Right forelimb (tissue), 1 donor: ENCODE data around the gene GPR183.

Experiments used
- DNase-seq: peaks from one replicate; pipeline ENCODE4 v3.0.0-alpha.2; 2018

The GPR183 gene

GRCh38 chr13:99311137-99311536, 3.9 kb upstream of the GPR183 start:
- DNase-seq, result no peak

GRCh38 chr13:99310382-99311031, 3.3 kb upstream of the GPR183 start:
- DNase-seq, result no peak

- no peak for DNase-seq
These were observed 1.4 kb upstream of the GPR183 start for GRCh38 chr13:99308471-99309087.

- no peak for DNase-seq
These were observed 595 bp upstream of the GPR183 start for GRCh38 chr13:99307648-99308339.

GRCh38 chr13:99305566-99305965, 1.6 kb downstream of the GPR183 start:
- no peak for DNase-seq

GRCh38 chr13:99305158-99305557, 2.0 kb downstream of the GPR183 start:
- DNase-seq, result no peak

GRCh38 chr13:99304541-99304940, 2.7 kb downstream of the GPR183 start:
- DNase-seq, result no peak

GRCh38 chr13:99303863-99304521, 3.2 kb downstream of the GPR183 start:
- no peak for DNase-seq

GRCh38 chr13:99302637-99303505, 4.3 kb downstream of the GPR183 start:
- no peak for DNase-seq

- DNase-seq, result no peak
These were observed 5.1 kb downstream of the GPR183 start for GRCh38 chr13:99301913-99302636.

GRCh38 chr13:99301056-99301838, 6.0 kb downstream of the GPR183 start:
- no peak for DNase-seq

GRCh38 chr13:99299920-99300341, 7.3 kb downstream of the GPR183 start:
- DNase-seq, result no peak

GRCh38 chr13:99299256-99299919, 7.8 kb downstream of the GPR183 start:
- DNase-seq, result no peak

GRCh38 chr13:99298056-99298455, 9.1 kb downstream of the GPR183 start:
- DNase-seq, result no peak

GRCh38 chr13:99297331-99297730, 9.9 kb downstream of the GPR183 start:
- DNase-seq, result no peak

- no peak for DNase-seq
These were observed 10.8 kb downstream of the GPR183 start for GRCh38 chr13:99296398-99296797.

GRCh38 chr13:99295488-99296252, 11.5 kb downstream of the GPR183 start:
- DNase-seq, result no peak

GRCh38 chr13:99294958-99295357, 12.2 kb downstream of the GPR183 start:
- DNase-seq, result no peak

GRCh38 chr13:99294198-99294597, 13.0 kb downstream of the GPR183 start:
- no peak for DNase-seq

GRCh38 chr13:99293178-99293577, 14.0 kb downstream of the GPR183 start:
- no peak for DNase-seq
